ENCODE measurements around the gene HPSE2.

HPSE2 gene

DNA sequence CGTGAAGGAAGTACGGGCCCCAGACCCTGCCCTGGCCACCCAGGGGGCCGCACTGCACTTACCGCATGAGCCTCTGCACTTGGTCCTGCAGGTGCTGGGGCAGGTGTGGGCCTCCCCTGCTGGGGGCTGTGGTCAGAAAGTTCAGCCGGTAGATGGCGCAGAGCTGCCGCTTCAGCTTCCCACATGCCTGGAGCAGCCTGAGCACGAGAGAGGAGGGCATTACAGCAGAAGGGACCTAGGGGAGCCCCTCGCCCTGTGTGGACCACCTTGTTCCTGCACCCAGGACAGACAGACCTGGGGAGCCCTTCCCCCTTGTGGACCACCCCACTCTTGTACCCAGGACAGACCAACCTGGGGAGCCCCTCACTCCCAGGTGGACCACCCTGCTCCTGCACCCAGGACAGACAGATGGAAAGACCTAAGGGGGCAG lies 811.9 kb downstream of the HPSE2 start:
- DNase-seq: no peak

DNA sequence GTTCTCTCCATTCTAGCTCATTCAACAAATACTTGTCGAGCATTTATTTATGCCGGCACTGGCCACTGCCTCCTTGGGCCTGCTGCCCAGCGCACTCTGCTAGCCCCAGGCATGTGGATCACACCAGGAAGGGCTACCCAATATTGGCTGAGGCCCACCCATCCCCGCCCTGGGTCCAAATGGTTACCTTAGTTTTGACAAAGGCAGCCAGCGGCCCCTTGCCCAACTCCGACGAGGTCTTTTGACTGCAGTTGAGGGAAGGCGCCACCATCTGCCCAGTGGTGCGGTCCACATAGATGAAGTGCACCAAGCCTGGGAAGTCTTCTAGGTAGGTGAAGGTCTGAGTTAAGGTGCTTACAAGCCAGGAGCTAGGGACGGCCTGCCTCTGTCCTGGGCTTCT lies 813.5 kb downstream of the HPSE2 start:
- no peak for DNase-seq

GRCh38 chr10:98420786-98421185 lies 814.9 kb downstream of the HPSE2 start:
- no peak for DNase-seq

DNA sequence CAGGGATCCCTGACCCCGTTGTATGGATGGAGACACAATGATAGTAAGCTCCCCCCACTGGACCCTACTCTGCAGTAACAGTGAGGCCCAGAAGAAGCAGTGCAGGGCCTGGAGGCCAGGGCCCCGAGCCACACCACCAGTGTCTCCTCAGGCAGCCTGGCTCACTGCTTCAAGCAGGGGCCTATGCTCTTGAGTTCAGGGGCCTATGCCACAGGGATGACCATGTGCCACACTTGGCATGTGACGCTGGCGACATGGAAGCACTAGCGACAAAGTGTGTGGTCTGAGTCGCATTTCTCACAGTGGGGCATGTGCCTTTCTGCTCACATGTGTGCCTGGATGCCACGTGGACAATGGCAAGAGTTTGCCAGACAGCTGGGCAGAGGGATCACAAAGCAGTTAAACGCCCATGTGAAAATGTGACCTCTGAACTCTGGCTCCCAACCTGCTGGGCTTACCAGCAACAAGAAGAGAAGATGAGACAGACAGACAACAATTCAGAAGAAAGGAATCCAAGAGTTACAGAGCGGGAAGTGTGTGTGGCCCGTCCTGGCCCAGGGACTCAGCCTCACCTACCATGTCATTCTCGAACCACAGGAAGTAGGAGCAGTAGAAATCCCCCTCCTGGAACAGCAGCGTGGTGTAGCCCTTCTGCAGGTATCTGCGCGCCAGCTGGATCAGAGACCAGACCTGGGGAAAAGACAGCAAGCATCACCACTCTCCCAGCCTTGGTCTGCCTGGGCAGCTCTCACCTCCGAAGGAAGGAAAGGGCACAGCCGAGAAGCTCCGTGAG lies 816.0 kb downstream of the HPSE2 start:
- DNase-seq: no peak

- DNase-seq: no peak
Measured at GRCh38 chr10:98418665-98419468, 816.8 kb downstream of the HPSE2 start.

DNA sequence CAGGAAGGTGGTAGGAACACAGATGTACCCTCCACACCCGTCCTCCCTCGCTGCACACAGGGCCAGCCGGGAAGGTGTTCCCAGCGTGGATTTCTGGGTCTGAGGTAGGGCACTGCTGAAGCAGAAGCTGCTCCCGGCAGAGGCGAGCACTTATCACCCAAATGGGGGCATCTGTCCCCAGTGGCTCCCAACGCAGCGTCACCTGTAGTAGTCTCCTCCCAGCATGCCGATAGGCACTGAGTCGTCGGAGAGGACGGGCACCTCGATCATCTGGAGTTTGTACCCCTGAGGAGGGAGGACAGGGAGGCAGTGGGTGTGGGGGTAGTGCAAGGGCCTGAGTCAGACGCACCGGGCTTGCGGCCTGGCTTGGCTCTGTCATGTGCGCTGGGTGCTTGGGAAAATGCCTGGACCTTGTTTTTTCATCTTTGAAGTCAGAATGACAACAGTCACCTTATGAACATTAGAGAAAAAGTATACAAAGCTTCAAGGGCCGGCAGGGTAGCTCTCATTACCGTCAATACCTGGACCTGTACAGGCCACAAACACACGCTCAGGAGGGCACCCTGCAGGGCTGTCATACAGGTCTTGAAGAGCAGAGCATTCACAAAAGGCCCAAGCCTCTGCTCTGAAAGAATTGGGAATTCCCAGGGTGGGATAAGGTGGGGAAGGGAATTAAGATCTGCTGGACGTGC lies 817.5 kb downstream of the HPSE2 start:
- no peak for DNase-seq

GRCh38 chr10:98417481-98417959 lies 818.1 kb downstream of the HPSE2 start:
- no peak for DNase-seq

GRCh38 chr10:98416606-98417388 lies 818.9 kb downstream of the HPSE2 start:
- DNase-seq: peak; percentile 80

GRCh38 chr10:98415731-98416119 lies 819.9 kb downstream of the HPSE2 start:
- no peak for DNase-seq

GRCh38 chr10:98414932-98415730 lies 820.5 kb downstream of the HPSE2 start, which contains the start of gene PYROXD2:
PYROXD2 (minus strand) TSS chr10:98415182; CDS start chr10:98415135, 47 bp downstream.
- peak; percentile 93 for DNase-seq

DNA sequence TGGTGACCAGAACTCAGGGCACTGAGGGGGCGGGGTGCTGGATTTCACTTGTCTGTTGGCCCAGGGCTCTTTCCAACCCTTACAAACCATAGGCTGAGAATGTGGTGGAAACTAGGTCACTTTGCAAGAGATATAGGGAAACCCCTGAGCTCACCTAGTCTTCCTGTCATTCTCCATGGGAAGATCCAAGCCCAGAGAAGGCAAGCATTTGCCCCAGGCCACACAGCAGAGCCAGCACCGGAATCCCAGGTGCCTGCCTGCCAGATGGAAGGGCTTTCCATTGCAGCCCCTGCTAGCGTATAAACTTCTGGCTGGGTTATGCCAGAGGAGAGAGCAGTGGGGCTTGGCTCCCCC lies 821.1 kb downstream of the HPSE2 start:
- DNase-seq: no peak

- no peak for DNase-seq
Measured at GRCh38 chr10:98411768-98412167, 823.9 kb downstream of the HPSE2 start.

DNA sequence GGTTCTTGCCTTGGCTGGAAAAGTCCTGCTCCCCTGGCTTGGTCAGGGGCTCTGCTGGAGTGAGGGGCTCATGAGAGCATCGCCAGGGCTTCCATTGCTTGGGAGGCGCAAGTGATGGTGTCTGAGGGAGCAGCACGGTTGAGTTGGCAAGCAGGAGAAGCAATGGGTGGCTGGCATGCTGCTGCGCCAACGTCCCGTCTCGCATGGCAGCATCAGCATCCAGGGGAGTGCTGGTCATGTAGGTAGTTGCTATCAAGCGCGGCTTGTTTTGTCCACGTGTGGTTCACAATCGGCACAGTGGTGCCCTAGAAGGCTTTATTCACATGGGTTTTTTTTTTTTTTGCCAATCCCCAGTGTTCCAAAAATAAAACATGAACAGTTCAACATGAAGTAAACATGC lies 824.5 kb downstream of the HPSE2 start:
- no peak for DNase-seq

DNA sequence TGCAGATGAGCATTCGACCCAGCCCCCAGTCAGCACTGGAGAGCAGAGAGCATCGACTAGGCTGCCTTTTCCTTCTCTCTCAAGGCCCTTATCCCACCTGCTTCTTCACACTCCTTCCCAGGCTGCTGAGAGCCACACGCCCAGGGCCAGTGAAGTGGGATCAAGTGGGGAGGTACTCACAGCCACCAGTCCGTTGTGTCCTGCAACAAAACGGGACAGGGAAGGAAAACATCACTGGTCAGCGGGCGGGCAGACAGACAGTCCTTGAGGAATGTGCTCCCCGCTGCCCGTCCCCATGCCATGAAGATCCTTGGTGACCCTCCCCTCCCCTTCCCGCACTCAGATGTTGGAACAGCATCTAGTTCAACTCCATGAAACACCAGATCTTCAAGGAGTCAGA lies 824.9 kb downstream of the HPSE2 start:
- DNase-seq: no peak

GRCh38 chr10:98410135-98410743 lies 825.4 kb downstream of the HPSE2 start:
- DNase-seq: no peak

DNA sequence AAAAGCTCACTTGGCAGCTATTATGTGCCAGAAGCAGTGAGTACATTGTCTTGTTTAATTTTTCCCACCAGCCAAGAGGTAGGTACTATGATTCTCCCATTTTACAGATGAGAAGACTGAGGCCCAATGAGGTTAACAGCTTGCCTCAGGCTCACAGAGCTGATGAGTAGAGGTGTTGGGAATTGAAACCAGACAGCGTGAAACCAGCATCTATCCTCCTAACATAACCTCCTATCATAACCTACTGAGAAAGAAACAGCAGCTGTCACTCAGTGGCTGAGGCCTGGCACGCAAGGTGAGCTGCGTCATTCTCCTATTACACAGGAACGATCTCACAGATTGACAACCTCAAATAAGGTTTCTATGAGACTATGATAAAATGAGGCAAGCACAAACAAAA lies 826.9 kb downstream of the HPSE2 start:
- DNase-seq: no peak

- DNase-seq: no peak
Measured at GRCh38 chr10:98407744-98408241, 827.9 kb downstream of the HPSE2 start.
